Fibroblast of peridontal ligament (primary cell): ENCODE data around the gene CARHSP1.
A peak's percentile ranks its signal among the peaks of the same experiment; 100 is the strongest.
"Not testable (repeated sequence)": the region's sequence is repeated elsewhere in the genome, so short reads cannot be mapped to it uniquely, and the experiment has no call there.

ENCODE experiments used
- DNase-seq: peaks from one replicate; pipeline ENCODE4 v3.0.0-alpha.2; 2010; ENCODE audit errors: extremely low read depth

Gene CARHSP1

GRCh38 chr16:8872071-8872470 is 3.3 kb upstream of the CARHSP1 start:
- DNase-seq: no peak

GRCh38 chr16:8869988-8870241 is 1.1 kb upstream of the CARHSP1 start:
- DNase-seq: not testable (repeated sequence)

GRCh38 chr16:8869212-8869987 is 594 bp upstream of the CARHSP1 start:
- no peak for DNase-seq

- DNase-seq: peak; percentile 34
Measured at GRCh38 chr16:8867932-8868415, 832 bp downstream of the CARHSP1 start.

- peak; percentile 20 for DNase-seq
Measured at GRCh38 chr16:8867216-8867931, 1.4 kb downstream of the CARHSP1 start.

GRCh38 chr16:8866884-8867215 is 2.0 kb downstream of the CARHSP1 start:
- no peak for DNase-seq

- DNase-seq: no peak
Measured at GRCh38 chr16:8866118-8866883, 2.5 kb downstream of the CARHSP1 start.

GRCh38 chr16:8865145-8865882 is 3.5 kb downstream of the CARHSP1 start:
- no peak for DNase-seq

GRCh38 chr16:8864480-8865110 is 4.2 kb downstream of the CARHSP1 start:
- DNase-seq: no peak

- DNase-seq: no peak
Measured at GRCh38 chr16:8863594-8864424, 5.0 kb downstream of the CARHSP1 start.

GRCh38 chr16:8862309-8863130 is 6.3 kb downstream of the CARHSP1 start:
- no peak for DNase-seq

GRCh38 chr16:8861563-8862308 is 7.1 kb downstream of the CARHSP1 start:
- DNase-seq: no peak

GRCh38 chr16:8859913-8860881 is 8.6 kb downstream of the CARHSP1 start:
- peak; percentile 45 for DNase-seq

GRCh38 chr16:8858994-8859912 is 9.6 kb downstream of the CARHSP1 start:
- DNase-seq: no peak

- DNase-seq: no peak
Measured at GRCh38 chr16:8855972-8856371, 12.8 kb downstream of the CARHSP1 start.

GRCh38 chr16:8855051-8855786 is 13.6 kb downstream of the CARHSP1 start:
- DNase-seq: no peak
